ENCODE results near the gene RNF213.

The RNF213 gene

GRCh38 chr17:80374732-80375585, 114.3 kb downstream of the RNF213 start:
- no peak for DNase-seq

GRCh38 chr17:80376531-80376930, 115.9 kb downstream of the RNF213 start:
- no peak for DNase-seq

- DNase-seq: no peak
Measured at GRCh38 chr17:80377798-80378197, 117.1 kb downstream of the RNF213 start.

- no peak for DNase-seq
Measured at GRCh38 chr17:80379348-80379747, 118.7 kb downstream of the RNF213 start.

- no peak for DNase-seq
Measured at GRCh38 chr17:80380068-80380467, 119.4 kb downstream of the RNF213 start.

GRCh38 chr17:80380555-80381002, 119.9 kb downstream of the RNF213 start:
- DNase-seq: no peak

GRCh38 chr17:80381416-80381923, 120.8 kb downstream of the RNF213 start:
- no peak for DNase-seq

- no peak for DNase-seq
Measured at GRCh38 chr17:80382446-80382845, 121.8 kb downstream of the RNF213 start.

GRCh38 chr17:80382956-80383355, 122.3 kb downstream of the RNF213 start:
- no peak for DNase-seq

- no peak for DNase-seq
Measured at GRCh38 chr17:80384078-80384960, 123.7 kb downstream of the RNF213 start.

- no peak for DNase-seq
Measured at GRCh38 chr17:80385046-80385445, 124.4 kb downstream of the RNF213 start.

GRCh38 chr17:80386341-80386740, 125.7 kb downstream of the RNF213 start:
- no peak for DNase-seq

GRCh38 chr17:80387071-80387470, 126.4 kb downstream of the RNF213 start:
- DNase-seq: no peak

GRCh38 chr17:80388175-80388574, 127.5 kb downstream of the RNF213 start:
- DNase-seq: no peak

- no peak for DNase-seq
Measured at GRCh38 chr17:80388601-80389000, 127.9 kb downstream of the RNF213 start.

- no peak for DNase-seq
Measured at GRCh38 chr17:80389011-80389995, 128.7 kb downstream of the RNF213 start.

GRCh38 chr17:80393241-80393890, 132.7 kb downstream of the RNF213 start:
- no peak for DNase-seq

GRCh38 chr17:80393961-80394360, 133.3 kb downstream of the RNF213 start:
- no peak for DNase-seq

GRCh38 chr17:80394629-80395216, 134.1 kb downstream of the RNF213 start:
- no peak for DNase-seq

- DNase-seq: no peak
Measured at GRCh38 chr17:80395402-80396151, 134.9 kb downstream of the RNF213 start.
